ENCODE measurements around the gene MAD1L1.

MAD1L1 gene

GRCh38 chr7:2171855-2172254 lies 60.9 kb downstream of the MAD1L1 start (continued):
- TF ChIP-seq POU6F1 (CRISPR knock-in tag; IDR thresholded peaks at IDR 0.05; ENCODE audit: borderline replicate concordance, low read depth) (no peak), TSHZ2 (CRISPR knock-in tag; IDR thresholded peaks at IDR 0.05) (no peak), ZNF8 (CRISPR knock-in tag; IDR thresholded peaks at IDR 0.05) (no peak), PPARA (CRISPR knock-in tag; IDR thresholded peaks at IDR 0.05; ENCODE audit: borderline replicate concordance) (no peak), ZNF70 (CRISPR knock-in tag; IDR thresholded peaks at IDR 0.05) (no peak)

GRCh38 chr7:2170576-2171521 lies 61.9 kb downstream of the MAD1L1 start:
- no peak for ATAC-seq
- TF ChIP-seq ISL1 (CRISPR knock-in tag; IDR thresholded peaks at IDR 0.05) (no peak), POU6F1 (CRISPR knock-in tag; IDR thresholded peaks at IDR 0.05; ENCODE audit: borderline replicate concordance, low read depth) (no peak), CREB5 (CRISPR knock-in tag; IDR thresholded peaks at IDR 0.05; ENCODE audit: low read depth) (no peak), ZNF8 (CRISPR knock-in tag; IDR thresholded peaks at IDR 0.05) (no peak), ZNF565 (CRISPR knock-in tag; conservative IDR thresholded peaks at IDR 0.05; ENCODE audit: low read depth) (no peak), TCF4 (CRISPR knock-in tag; IDR thresholded peaks at IDR 0.05; ENCODE audit: borderline replicate concordance) (no peak), ZNF70 (CRISPR knock-in tag; IDR thresholded peaks at IDR 0.05) (no peak), CSRNP3 (CRISPR knock-in tag; IDR thresholded peaks at IDR 0.05) (no peak), SNAI2 (CRISPR knock-in tag; IDR thresholded peaks at IDR 0.05) (no peak)

GRCh38 chr7:2169923-2170575 lies 62.7 kb downstream of the MAD1L1 start:
- no peak for ATAC-seq
- TF ChIP-seq TSHZ2 (CRISPR knock-in tag; IDR thresholded peaks at IDR 0.05) (no peak), CSDC2 (CRISPR knock-in tag; IDR thresholded peaks at IDR 0.05) (no peak)

All from SK-N-SH treated with all-trans-retinoic acid at 6 μM for 48 hours (cell line).